GM12891 (cell line): Measurements from ENCODE around the gene SRL. TPM values are rescaled to one million over a fixed set of nuclear protein-coding genes. Genes with fewer than 3 reads are reported as not detected.

ENCODE experiments used
- DNase-seq: peaks from one replicate; pipeline ENCODE4 v3.0.0; 2011; ENCODE audit warnings: low spot score; ENCODE audit not compliant: insufficient read length
- FAIRE-seq: peaks from 2 replicates; lab custom pipeline; 2011; peaks lifted over from hg19 to GRCh38; lab: Jason Lieb, UNC
- PAX5 ChIP-seq: IDR thresholded peaks from 2 replicates; pipeline ENCODE4 v1.6.1; 2011; ENCODE audit warnings: low read length, moderate library complexity, mild to moderate bottlenecking; ENCODE audit not compliant: insufficient read depth, severe bottlenecking
- POLR2A ChIP-seq: IDR thresholded peaks from 2 replicates; pipeline ENCODE4 v1.6.1; 2011; ENCODE audit warnings: low read depth, low read length, control low read depth
- POLR2AphosphoS5 ChIP-seq: IDR thresholded peaks from 2 replicates; pipeline ENCODE4 v1.6.1; 2011; ENCODE audit warnings: low read depth, low read length, control low read depth
- POU2F2 ChIP-seq: IDR thresholded peaks from 2 replicates; pipeline ENCODE4 v1.6.1; 2011; ENCODE audit warnings: low read depth, mild to moderate bottlenecking, control low read depth, low read length, moderate library complexity
- SPI1 ChIP-seq: IDR thresholded peaks from 2 replicates; pipeline ENCODE4 v1.6.1; 2011; ENCODE audit warnings: low read depth, low read length, control low read depth
- TAF1 ChIP-seq: IDR thresholded peaks from 2 replicates; pipeline ENCODE4 v1.6.1; 2011; ENCODE audit warnings: low read depth, low read length, control low read depth
- polyA plus RNA-seq: library from polyadenylated mRNA; unstranded; fragments of >200 nt; gene quantifications from one replicate; pipeline ENCODE4 v1.2.1, GENCODE V29; 2012; ENCODE audit warnings: low read depth, missing spikeins, inconsistent platforms; ENCODE audit not compliant: missing spikeins

Gene SRL
- not detected for polyA plus RNA-seq

GRCh38 chr16:4241928-4242283 lies at the start of gene SRL:
SRL (minus strand) TSS chr16:4242080; CDS start chr16:4242067, 13 bp downstream.
- no peak for DNase-seq
- no peak for FAIRE-seq
- no peak for TF ChIP-seq POLR2AphosphoS5

GRCh38 chr16:4290236-4290830 lies 48.5 kb upstream of the SRL start:
- FAIRE-seq = no peak
- TF ChIP-seq POLR2A (no peak), SPI1 (no peak), POLR2AphosphoS5 (no peak), POU2F2 (no peak), PAX5 (no peak), TAF1 (no peak)
- no peak for DNase-seq

DNA sequence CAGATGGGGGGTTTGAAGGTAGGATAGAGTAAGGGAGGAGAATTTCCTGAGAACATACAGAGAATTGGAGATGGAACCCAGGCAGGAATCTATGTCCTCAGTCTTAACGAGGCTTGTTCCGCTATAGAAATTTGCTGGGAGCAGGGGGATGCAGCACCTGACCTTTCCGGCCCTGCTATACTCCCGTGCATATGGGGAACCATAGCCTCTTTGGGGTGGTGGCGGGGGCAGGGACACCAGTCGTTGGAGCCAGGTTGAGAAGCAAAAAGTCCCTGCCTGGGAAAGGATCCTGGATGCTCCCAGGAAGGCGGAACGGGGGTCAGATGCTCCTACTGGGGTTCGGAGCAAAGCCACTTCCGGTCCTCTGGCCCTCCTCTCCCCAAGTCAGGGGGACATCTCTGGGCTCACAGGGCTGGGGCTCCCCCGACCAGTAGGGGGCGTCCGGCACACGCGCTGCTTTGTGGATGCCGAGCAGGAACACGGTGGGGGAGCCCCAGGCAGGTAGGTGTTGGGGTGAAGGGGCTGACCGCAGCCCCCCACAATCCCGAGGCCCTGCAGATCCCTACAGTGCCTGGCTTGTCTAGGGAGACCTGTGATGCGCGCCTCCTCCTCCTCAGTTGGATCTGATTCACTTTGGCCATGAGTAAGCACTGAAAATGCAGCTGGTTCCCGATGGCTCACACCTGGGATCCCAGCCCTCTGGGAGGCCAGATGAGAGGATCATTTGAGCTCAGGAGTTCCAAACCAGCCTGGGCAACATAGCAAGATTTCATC lies 46.5 kb upstream of the SRL start:
- FAIRE-seq (peak; percentile 92), DNase-seq (peak; percentile 95)
- TF ChIP-seq SPI1 (no peak), PAX5 (no peak), POLR2AphosphoS5 (no peak), TAF1 (no peak), POU2F2 (0 out of 2 replicates have a peak, but pooled peaks have one; percentile 24), POLR2A (no peak)

DNA sequence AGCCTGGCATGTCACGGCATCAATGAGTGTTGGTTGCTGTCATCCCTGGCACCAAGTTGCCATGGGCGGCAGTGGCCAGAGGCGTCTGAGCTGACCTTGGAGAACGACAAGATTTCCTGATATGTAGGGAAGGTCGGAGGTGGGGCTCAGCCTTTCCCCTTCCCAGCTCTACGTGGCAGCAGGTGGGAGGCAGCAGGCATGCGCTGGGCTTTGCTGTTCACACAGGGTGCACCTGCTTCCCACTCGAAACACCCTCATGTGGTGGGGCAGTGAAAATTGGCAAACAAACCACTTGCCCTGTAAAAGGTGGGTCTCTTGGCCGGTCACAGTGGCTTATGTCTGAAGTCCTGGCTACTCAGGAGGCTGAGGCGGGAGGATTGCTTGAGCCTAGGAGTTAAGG lies 43.3 kb upstream of the SRL start:
- TF ChIP-seq PAX5 (no peak), TAF1 (no peak), SPI1 (no peak), POLR2AphosphoS5 (no peak), POLR2A (no peak), POU2F2 (no peak)
- FAIRE-seq (no peak), DNase-seq (no peak)

DNA sequence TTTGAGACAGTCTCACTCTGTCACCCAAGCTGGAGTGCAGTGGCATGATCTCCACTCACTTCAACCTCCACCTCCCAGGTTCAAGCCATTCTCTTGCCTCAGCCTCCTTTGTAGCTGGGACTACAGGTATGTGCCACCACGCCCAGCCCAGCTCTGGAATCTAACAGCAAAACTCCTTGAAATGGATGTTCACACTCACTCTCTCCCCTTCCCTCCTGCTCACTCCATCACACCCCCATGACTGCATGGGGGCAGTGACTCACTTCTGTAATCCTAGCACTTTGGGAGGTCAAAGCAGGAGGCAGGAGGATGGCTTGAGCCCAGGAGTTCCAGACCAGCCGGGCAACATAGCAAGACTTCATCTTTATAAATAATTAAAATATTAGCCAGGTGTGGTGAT lies 42.1 kb upstream of the SRL start:
- TF ChIP-seq POLR2A (no peak), POU2F2 (no peak), SPI1 (no peak), TAF1 (no peak), PAX5 (no peak), POLR2AphosphoS5 (no peak)

GRCh38 chr16:4283441-4283840 lies 41.6 kb upstream of the SRL start:
- FAIRE-seq (no peak), DNase-seq (no peak)
- TF ChIP-seq SPI1 (no peak), POU2F2 (no peak), POLR2A (no peak), TAF1 (no peak), POLR2AphosphoS5 (no peak), PAX5 (no peak)

More for the DNA sequence above, 42.1 kb upstream of the SRL start:
- no peak for FAIRE-seq
- DNase-seq = no peak

DNA sequence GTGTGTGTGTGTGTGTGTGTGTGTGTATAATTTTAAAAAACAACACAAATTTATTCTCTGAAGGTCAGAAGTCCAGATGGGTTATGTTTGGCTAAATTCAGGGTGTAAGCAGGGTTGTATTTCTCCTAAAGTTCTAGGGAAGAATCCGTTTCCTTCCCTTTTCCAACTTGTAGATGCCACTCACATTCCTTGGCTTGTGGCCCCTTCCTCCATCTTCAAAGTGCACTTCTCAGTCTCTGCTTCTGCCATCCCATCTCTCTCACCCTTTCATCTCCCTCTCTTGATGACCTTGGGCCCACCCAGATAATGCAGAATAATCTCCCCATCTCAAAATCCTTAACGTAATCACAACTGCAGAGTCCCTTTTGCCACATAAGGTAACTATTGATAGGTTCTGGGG lies 38.7 kb upstream of the SRL start:
- FAIRE-seq (no peak), DNase-seq (no peak)
- no peak for TF ChIP-seq POU2F2
- no peak for TF ChIP-seq TAF1
- no peak for TF ChIP-seq SPI1
- no peak for TF ChIP-seq PAX5
- no peak for TF ChIP-seq POLR2AphosphoS5
- no peak for TF ChIP-seq POLR2A

DNA sequence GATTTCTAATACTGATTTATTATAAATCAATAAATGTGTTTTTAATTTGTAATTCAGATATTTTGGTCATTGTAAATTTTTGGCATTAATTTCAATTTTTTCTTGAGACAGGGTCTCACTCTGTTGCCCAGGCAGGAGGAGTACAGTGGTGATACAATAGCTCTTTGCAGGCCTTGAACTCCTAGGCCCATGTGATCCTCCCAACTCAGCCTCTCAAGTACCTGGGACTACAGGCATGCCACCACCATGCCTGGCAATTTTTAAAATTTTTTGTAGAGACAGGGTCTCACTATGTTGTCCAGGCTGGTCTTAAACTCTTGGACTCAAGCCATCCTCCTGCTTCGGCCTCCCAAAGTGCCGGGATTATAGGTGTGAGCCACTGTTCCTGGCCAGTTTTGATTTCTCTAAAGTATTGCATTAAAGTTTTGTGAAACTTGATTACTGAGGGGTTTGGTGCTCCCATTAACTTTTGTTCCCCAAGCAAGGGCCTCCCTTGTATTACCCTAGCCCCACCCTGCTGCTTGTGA lies 36.2 kb upstream of the SRL start:
- no peak for TF ChIP-seq SPI1
- no peak for TF ChIP-seq POU2F2
- FAIRE-seq = no peak
- DNase-seq = no peak

DNA sequence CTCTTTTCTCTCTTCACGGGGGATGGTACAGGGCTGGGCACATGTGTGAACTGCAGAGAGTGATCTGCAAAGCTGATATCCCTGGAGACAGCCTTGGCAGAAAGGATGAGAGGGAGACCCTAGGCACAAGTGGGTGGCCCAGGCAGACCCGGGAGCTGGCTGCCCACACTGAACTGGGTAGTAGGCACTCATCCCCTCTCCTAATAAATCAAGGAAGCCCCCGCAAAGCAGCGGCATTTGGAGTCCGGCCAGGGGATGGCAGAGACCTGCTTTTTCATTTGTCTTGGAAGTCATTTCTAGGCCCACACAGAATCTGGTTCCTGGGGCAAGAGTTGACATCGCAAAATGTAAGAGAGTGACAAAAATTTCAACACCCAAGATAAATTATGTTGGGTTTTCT lies 34.0 kb upstream of the SRL start:
- FAIRE-seq (no peak), DNase-seq (no peak)
- TF ChIP-seq POLR2A = no peak
- TF ChIP-seq SPI1 = no peak
- no peak for TF ChIP-seq TAF1
- TF ChIP-seq PAX5 = no peak
- TF ChIP-seq POLR2AphosphoS5 = no peak
- no peak for TF ChIP-seq POU2F2
